GM21825 (cell line): Measurements from ENCODE around the gene INF2.

ENCODE experiments used
- ATAC-seq: cut with Tn5 transposase; IDR thresholded peaks from one replicate; pipeline ENCODE4 v1.9.1; 2021; ENCODE audit warnings: mild to moderate bottlenecking, moderate library complexity; ENCODE audit not compliant: unreplicated experiment

The INF2 gene

GRCh38 chr14:104676130-104676693 lies 13.2 kb upstream of the INF2 start:
- no peak for ATAC-seq

GRCh38 chr14:104676694-104677511 lies 12.5 kb upstream of the INF2 start:
- peak; percentile 35 for ATAC-seq

GRCh38 chr14:104677512-104678332 lies 11.7 kb upstream of the INF2 start:
- ATAC-seq = peak; percentile 45

- ATAC-seq = no peak
Measured at GRCh38 chr14:104678346-104678745, 11.1 kb upstream of the INF2 start.

GRCh38 chr14:104678901-104679705 lies 10.3 kb upstream of the INF2 start:
- no peak for ATAC-seq

GRCh38 chr14:104680056-104680805 lies 9.2 kb upstream of the INF2 start:
- ATAC-seq = no peak

GRCh38 chr14:104680806-104681688 lies 8.4 kb upstream of the INF2 start:
- ATAC-seq = peak; percentile 46

GRCh38 chr14:104681689-104682074 lies 7.7 kb upstream of the INF2 start:
- no peak for ATAC-seq

- ATAC-seq = no peak
Measured at GRCh38 chr14:104682107-104682593, 7.3 kb upstream of the INF2 start.

GRCh38 chr14:104683653-104684448 lies 5.6 kb upstream of the INF2 start:
- ATAC-seq = no peak

- ATAC-seq = no peak
Measured at GRCh38 chr14:104684449-104684821, 5.0 kb upstream of the INF2 start.

GRCh38 chr14:104685216-104685997 lies 4.0 kb upstream of the INF2 start:
- ATAC-seq = no peak

GRCh38 chr14:104685998-104686610 lies 3.3 kb upstream of the INF2 start:
- ATAC-seq = no peak

GRCh38 chr14:104686624-104687517 lies 2.5 kb upstream of the INF2 start:
- ATAC-seq = no peak

- ATAC-seq = no peak
Measured at GRCh38 chr14:104687601-104688504, 1.6 kb upstream of the INF2 start.
